Colonic mucosa (tissue), 4 donors: ENCODE data around the gene SMURF1. TPM values are rescaled to one million over a fixed set of nuclear protein-coding genes. Genes with fewer than 3 reads are reported as not detected.
"Not testable (repeated sequence)": the region's sequence is repeated elsewhere in the genome, so short reads cannot be mapped to it uniquely, and the experiment has no call there.

ENCODE experiments used
- DNase-seq: peaks from one replicate; pipeline ENCODE4 v3.0.0-alpha.2; 2020
- H3K27ac ChIP-seq: fragments of 200-600 bp; one replicate; pipeline ENCODE4 v1.8.0; 2021
- H3K27me3 ChIP-seq: fragments of 200-600 bp; one replicate; pipeline ENCODE4 v1.8.0; 2021
- H3K36me3 ChIP-seq: fragments of 200-600 bp; one replicate; pipeline ENCODE4 v1.8.0; 2021
- H3K4me1 ChIP-seq: fragments of 200-600 bp; one replicate; pipeline ENCODE4 v1.8.0; 2021; ENCODE audit warnings: mild to moderate bottlenecking
- H3K4me3 ChIP-seq: fragments of 200-600 bp; one replicate; pipeline ENCODE4 v1.8.0; 2021
- H3K9ac ChIP-seq, 2 donors: one replicate each; pipeline ENCODE4 v1.7.0; 2013; ENCODE audit warnings: control low read depth in 2 of 2, low read depth in 2 of 2, low read length in 2 of 2
- H3K9me3 ChIP-seq: fragments of 200-600 bp; one replicate; pipeline ENCODE4 v1.8.0; 2021
- CTCF ChIP-seq: fragments of 200-600 bp; IDR thresholded peaks from one replicate; pipeline ENCODE4 v1.8.0; 2022; ENCODE audit warnings: antibody characterized with exemption, mild to moderate bottlenecking
- intact Hi-C: fragments of 100-400 bp; cut with DNase I; formaldehyde crosslinking; loops from one replicate; pipeline ENCODE4 v1.14.1; 2022
- total RNA-seq, 2 donors: library from RNA; stranded (reverse); fragmentation: NEBNext Ultra II Directional in 1 of 2; extraction: Animal tissue kit (Norgen Biotek cat#: 25700) in 1 of 2; gene quantifications; one replicate each; pipeline ENCODE4 v1.2.1, GENCODE V29; 2021
- donor health status: healthy.
- donor health status: DM: no; HTN: no; CAD: no.
- donor health status: DM: no; HTN: no; CAD: no.

Gene SMURF1
- total RNA-seq, 2 donors from 2014 or later, result 26.8 to 35.5 TPM

- Histone ChIP-seq H3K27me3 (no peaks in the 10 kb centered on the region), H3K9ac (no peak overlapping the region), H3K27ac (no peak overlapping the region), H3K4me3 (no peak overlapping the region), H3K36me3 (no peaks in the 10 kb centered on the region), H3K4me1 (no peaks in the 10 kb centered on the region), H3K9me3 (no peaks in the 10 kb centered on the region)
- no peak for DNase-seq
- no peak for TF ChIP-seq CTCF
- intact Hi-C loops, result no loop called here
Measured at GRCh38 chr7:99105756-99106155, 38.2 kb downstream of the SMURF1 start.

GRCh38 chr7:99104631-99105030 lies 39.3 kb downstream of the SMURF1 start:
- H3K27ac ChIP-seq, result no peak overlapping the region

GRCh38 chr7:99103836-99104235 lies 40.1 kb downstream of the SMURF1 start:
- intact Hi-C loops, H3K9ac ChIP-seq, H3K4me3 ChIP-seq, H3K27ac ChIP-seq, H3K36me3 ChIP-seq, H3K9me3 ChIP-seq, H3K27me3 ChIP-seq, H3K4me1 ChIP-seq, DNase-seq: not testable (repeated sequence)

More at GRCh38 chr7:99104631-99105030, 39.3 kb downstream of the SMURF1 start:
- no peaks in the 10 kb centered on the region for H3K36me3 ChIP-seq
- no peak overlapping the region for H3K9ac ChIP-seq
- H3K4me3 ChIP-seq, result no peak overlapping the region
- H3K27me3 ChIP-seq, result no peaks in the 10 kb centered on the region
- intact Hi-C loops, result no loop called here
- no peaks in the 10 kb centered on the region for H3K9me3 ChIP-seq
- TF ChIP-seq CTCF, result no peak
- no peak for DNase-seq
- H3K4me1 ChIP-seq, result peaks cover under 1% of the 10 kb centered on the region

- H3K4me3 ChIP-seq, result no peak overlapping the region
- H3K9me3 ChIP-seq, result no peaks in the 10 kb centered on the region
- intact Hi-C loops, result no loop called here
- no peak overlapping the region for H3K27ac ChIP-seq
- H3K27me3 ChIP-seq, result no peaks in the 10 kb centered on the region
- H3K36me3 ChIP-seq, result no peaks in the 10 kb centered on the region
- TF ChIP-seq CTCF, result no peak
- H3K4me1 ChIP-seq, result peaks cover 5% of the 10 kb centered on the region
- H3K9ac ChIP-seq, result no peak overlapping the region
- DNase-seq, result no peak
Measured at GRCh38 chr7:99102809-99103690, 40.9 kb downstream of the SMURF1 start.

GRCh38 chr7:99102361-99102760 lies 41.5 kb downstream of the SMURF1 start:
- no peak for DNase-seq
- peaks cover 5% of the 10 kb centered on the region for H3K4me1 ChIP-seq

GRCh38 chr7:99101516-99101915 lies 42.4 kb downstream of the SMURF1 start:
- DNase-seq, H3K9me3 ChIP-seq, H3K9ac ChIP-seq, H3K36me3 ChIP-seq, H3K4me3 ChIP-seq, intact Hi-C loops, H3K4me1 ChIP-seq, H3K27ac ChIP-seq, H3K27me3 ChIP-seq: not testable (repeated sequence)

More at GRCh38 chr7:99102361-99102760, 41.5 kb downstream of the SMURF1 start:
- TF ChIP-seq CTCF, result no peak
- no peaks in the 10 kb centered on the region for H3K27me3 ChIP-seq
- intact Hi-C loops, result no loop called here
- H3K9ac ChIP-seq, result no peak overlapping the region
- no peak overlapping the region for H3K4me3 ChIP-seq
- H3K36me3 ChIP-seq, result no peaks in the 10 kb centered on the region
- H3K27ac ChIP-seq, result no peak overlapping the region
- H3K9me3 ChIP-seq, result no peaks in the 10 kb centered on the region
